ENCODE measurements around the gene GRIK2.

GRCh38 chr6:101541894-101542293, 148.4 kb downstream of the GRIK2 start:
- TF ChIP-seq TAF1 (IDR thresholded peaks at IDR 0.05; ENCODE audit: borderline replicate concordance, low read depth, low read length) (no peak), POLR2AphosphoS5 (IDR thresholded peaks at IDR 0.05; ENCODE audit: low read depth, low read length) (no peak), POLR2A (IDR thresholded peaks at IDR 0.05; ENCODE audit: low read depth, low read length) (no peak)

Data from GM12892 (cell line).